Stimulated activated CD4-positive, alpha-beta T cell treated with anti-CD3 and anti-CD28 coated beads, Interleukin-12 subunit alpha, Interleukin-12 subunit beta, amount 100 ng/mL, for 24 hours (primary cell): ENCODE measurements around the gene KIAA0930.
A peak's percentile ranks its signal among the peaks of the same experiment; 100 is the strongest.

Experiments
- DNase-seq, 2 experiments: peaks; one replicate each; pipeline ENCODE4 v3.0.0-alpha.2; 2020; ENCODE audit warnings: low read depth in 2 of 2

KIAA0930 gene

GRCh38 chr22:45216133-45217003 is 24.3 kb downstream of the KIAA0930 start:
- no peak for DNase-seq

DNA sequence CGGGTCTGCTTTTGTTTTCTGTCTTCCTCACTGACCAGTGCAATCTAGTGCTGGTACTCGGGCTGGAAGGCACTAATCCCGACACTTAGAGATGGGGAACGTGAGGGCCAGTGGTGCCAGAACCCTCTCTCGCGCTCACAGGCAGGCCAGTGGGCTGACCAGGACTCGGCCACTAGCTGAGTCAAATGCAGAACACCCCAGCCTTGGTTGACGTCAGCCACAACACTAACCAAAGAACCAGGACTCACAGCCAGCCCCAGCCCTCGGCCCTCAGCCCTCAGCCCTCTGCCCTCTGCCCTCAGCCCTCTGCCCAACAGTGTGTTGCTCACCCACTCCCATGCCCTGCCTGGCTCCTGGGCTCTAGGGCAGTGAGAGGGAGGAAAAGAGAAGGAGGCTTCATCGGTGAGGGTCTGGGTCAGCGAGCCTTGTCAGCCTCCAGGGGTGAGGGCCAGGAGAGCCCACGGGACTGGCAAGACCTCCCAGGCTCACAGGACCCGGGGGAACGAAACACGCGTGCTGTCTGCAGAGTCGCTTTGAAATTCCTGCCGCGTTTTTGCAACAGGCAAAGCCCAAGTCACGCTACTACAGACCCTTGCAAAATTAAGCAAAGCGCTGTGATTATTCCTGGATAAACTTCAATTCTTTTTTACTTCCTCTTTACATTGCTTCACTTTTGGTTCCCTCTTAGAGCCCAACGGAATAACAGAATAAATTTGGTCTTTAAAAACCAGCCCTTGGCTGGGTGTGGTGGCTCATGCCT is 27.5 kb downstream of the KIAA0930 start:
- DNase-seq = no peak

DNA sequence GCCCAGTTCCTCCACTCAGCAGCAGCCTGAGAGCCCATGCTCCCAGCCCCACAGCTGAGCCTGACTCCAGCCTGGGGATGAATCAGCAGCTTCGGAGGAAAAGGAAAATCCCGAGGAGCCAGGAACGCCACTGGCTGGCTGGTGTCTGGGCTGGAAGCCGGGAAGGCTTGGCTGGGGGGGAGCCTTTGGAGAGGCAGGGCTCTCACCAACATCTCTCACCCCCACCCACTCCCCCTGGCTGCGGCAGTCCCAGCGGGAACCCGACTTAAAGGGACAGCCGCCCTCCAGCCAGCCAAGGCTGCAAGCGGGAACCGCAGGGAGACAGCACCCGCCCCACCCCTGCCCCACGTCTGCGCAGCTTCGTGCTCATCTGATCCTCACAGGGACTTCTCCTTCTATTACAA is 28.4 kb downstream of the KIAA0930 start:
- no peak for DNase-seq

DNA sequence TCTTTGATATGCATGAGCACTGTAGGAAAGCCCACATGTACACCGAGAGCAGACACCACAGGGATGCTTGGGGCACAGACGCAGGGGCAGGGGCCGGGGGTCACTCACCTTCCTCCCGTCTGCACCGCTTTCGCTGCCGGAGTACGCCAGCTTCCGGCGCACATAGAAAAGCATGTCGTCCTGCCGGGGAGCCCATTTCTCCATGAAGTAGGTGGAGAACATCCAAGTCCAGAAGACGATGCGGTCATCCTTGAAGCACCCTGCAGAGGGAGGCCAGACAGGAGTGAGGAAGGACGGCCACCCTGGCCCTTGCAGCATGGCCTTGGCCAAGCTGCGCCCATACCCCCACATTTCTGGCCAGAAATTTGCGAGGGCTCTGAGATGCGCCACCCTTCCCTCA is 28.8 kb downstream of the KIAA0930 start:
- DNase-seq = no peak

- DNase-seq = no peak
Observed at GRCh38 chr22:45211435-45211834, 29.3 kb downstream of the KIAA0930 start.

DNA sequence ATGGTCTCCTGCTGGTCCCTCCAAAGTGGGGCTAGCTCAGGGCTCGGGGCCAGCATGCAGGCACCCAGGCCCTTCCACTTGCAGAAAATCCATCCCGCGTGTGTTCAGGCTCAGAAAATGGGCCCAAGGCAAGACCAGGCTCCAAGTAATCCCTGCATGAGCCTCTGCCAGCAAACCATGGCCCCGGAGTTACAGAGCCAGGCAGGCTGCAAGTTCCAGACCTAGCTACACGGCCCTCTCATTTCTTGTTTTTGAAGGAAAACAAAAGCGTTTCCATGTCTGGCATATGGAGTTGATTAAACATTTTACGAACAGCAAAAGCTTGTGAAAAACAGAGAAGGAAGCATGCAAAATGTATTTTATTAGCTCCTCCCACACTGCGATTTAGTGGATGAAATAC is 29.7 kb downstream of the KIAA0930 start:
- no peak for DNase-seq

GRCh38 chr22:45210577-45210976 is 30.1 kb downstream of the KIAA0930 start:
- no peak for DNase-seq

GRCh38 chr22:45210174-45210573 is 30.5 kb downstream of the KIAA0930 start:
- DNase-seq = no peak

- peak in 1 of 2 experiments; percentile 9 for DNase-seq
Observed at GRCh38 chr22:45208993-45209838, 31.5 kb downstream of the KIAA0930 start.

DNA sequence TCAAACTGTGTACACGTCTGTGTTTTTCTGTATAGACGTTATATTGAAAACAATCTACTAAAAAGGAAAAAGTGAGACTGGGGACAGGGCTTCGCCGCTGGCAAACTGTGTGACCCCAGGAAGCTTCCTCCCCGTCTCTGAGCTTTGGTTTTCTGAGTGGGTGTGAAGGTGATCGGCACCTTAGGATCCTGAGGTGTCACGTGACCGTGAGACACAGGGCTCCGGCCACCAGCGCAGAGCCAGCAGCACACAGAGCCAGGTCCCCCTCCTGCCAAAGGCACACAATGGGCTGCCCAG is 32.0 kb downstream of the KIAA0930 start:
- DNase-seq = no peak

DNA sequence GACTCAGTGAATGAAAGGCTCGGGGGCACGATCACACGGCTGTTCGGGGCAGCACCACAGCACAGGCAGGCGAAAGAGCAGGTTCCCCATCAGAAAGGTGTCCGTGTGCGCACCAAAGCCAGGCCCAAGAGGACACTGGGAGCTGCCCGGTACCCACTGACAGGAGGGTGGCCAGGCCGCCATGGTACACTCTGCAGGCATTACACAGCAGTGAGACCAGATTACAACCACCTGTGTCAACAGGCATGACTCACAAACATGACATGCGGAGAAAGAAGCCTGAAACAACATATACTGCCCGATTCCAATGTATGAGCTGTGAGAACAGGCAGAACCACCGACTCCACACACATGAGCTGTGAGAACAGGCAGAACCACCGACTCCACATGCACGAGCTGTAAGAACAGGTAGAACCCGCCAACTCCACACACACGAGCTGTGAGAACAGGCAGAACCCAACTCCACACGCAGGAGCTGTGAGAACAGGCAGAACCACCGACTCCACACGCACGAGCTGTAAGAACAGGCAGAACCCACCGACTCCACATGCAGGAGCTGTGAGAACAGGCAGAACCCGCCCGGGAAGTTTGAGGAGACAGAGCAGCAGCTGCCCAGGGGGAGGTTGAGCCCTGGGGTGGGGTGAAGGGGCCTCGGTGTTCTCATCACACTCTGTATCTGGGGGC is 32.6 kb downstream of the KIAA0930 start:
- DNase-seq = no peak

- DNase-seq = no peak
Observed at GRCh38 chr22:45207533-45207932, 33.2 kb downstream of the KIAA0930 start.

- DNase-seq = no peak
Observed at GRCh38 chr22:45206233-45206632, 34.5 kb downstream of the KIAA0930 start.

- no peak for DNase-seq
Observed at GRCh38 chr22:45205276-45205925, 35.3 kb downstream of the KIAA0930 start.

DNA sequence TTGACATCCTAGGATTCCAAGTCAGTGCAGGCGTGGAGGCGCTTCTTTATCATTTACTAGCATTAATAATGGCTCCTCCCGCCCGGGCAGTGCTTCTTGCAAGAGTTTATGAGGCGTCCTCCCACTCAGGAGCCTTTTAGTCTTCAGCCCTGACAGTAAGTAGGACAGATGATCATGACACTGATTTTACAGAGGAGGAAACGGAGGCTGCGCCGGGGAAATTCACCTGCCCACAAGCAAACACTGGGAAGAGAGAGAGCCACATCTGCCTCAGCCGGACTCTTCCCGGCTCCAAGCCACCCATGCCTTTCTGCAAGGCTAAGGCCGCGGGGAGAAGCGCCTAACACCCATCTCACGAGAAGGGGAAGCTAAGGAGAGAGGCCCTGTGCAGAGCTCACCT is 35.9 kb downstream of the KIAA0930 start:
- DNase-seq = no peak

DNA sequence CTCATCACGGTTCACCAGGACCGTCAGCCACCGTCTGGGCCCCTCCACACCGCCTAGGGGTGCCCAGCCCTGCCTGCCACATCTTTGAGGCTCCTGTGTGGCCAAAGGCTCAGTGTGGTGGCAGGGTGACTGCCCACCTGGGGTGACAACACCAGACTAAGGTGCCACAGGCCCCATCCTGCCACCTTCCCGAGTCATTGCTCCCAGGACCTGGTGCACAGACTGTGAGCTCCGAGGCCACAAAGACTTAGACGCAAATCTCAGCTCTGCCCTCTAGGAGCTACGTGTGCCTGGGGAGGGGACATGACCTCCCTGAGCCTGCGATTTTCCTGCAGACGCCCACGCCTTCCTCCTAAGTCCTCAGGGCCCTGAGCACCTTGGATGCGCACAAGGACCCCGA is 36.5 kb downstream of the KIAA0930 start:
- no peak for DNase-seq

DNA sequence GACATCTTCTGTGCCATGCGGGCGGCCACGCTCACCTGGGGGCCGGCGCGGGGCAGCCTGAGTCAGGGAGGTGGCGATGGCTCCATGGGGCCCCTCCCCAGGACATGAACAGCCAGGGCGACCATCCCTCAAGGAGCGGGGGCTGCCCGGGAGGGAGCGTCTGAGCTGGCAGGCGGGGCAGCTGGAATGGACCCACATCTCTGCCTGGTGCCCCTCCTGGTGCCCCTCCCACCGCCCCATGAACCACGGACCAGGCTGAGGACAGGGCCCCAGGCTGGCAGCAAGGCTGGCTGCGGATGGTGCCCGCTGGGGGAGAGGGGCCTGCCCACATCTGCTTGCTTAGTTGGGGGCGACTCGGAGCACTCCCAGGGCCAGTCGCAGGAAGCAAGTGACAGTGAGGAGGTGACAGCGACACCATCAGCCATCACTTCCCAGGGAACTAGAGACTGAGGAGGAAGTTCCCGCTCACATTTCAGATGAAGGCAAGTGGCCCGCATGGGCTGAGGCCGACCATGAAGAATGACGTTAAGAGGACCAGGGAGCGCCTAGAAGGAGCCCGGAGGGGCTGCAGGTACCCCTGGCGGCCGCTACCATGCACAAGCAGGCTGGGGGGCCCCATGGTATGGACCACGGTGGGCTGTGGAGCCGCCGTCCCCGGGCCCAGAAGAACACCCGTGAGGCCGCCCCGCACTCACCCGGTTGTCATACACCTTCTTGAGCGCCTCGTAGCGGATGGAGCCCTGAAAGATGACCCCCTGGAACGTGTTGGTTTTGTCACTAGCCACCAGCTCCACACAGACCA is 37.3 kb downstream of the KIAA0930 start:
- DNase-seq = no peak

DNA sequence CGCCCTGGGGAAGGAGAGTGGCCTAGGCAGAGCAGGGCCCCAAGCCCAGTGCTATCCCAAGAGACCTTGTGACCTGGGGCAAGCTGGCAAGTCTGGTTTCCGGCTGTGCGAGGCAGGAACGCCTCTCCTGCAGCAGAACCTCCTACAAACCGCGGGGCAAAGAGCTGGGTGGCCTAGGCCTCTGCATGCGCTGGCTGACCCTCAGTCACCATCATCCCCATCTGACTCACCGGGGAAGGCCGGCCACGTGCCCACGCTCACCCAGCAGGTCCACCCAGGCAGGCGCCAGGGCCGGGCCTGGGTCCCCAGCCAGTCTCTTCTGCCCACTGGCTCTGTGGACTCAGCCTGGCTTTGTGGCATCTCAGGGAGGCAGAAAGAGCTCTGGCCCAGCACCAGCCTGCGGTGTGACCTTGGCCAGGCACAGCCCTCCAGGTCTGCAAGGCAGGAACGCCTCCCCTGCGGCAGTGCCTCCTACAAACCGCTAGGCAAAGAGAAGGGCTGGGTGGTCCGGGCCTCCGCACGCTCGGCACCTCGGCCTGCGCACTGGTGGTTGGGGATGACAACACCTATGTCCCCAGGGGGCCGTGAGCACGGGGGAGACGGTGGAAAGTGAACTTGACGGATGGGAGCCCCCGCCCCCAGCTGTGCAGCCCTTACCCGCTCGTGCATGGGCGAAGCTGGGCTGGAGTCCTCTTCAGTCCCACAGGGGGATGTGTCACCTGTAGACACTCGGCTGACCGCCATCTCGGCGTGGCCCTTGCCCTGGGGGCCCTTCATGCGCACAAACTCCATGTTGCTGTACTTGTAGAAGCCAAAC is 38.2 kb downstream of the KIAA0930 start:
- DNase-seq = no peak

DNA sequence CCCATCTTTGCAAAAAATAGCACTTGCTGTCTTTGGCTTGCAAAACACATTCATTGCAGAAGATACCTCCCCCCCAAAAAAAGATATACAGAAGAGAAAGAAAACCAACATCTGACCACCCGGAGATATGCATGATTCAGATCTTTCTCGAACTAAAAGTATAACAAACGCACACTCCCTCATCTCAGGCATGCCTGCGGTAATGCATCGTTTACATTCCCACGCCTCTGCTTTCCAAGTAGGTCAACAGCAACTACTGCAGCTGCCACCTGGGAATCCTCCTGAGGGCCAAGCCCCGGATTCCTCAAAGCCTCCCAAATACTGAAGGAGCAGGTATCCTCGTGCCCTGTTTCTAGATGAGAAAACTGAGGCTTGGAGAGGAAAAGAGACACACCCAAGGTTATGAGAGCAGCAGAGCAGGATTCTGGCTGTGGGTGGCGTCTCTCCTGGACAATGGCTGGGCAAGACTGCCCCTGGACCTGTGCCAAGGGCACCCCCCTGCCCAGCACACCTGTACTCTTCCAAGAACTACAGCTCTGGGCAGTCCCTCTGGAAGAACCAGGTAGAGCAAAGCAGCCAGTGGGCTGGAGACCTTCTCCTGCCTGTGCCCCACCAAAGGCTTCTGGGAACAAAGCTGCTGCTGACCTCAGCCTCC is 38.9 kb downstream of the KIAA0930 start:
- DNase-seq = no peak
